Smooth muscle cell (in vitro differentiated cells): ENCODE data around the gene NDUFA13. TPM values are rescaled to one million over a fixed set of nuclear protein-coding genes. Genes with fewer than 3 reads are reported as not detected.

Source experiments
- DNase-seq: peaks from one replicate; lab custom pipeline; 2025; ENCODE audit not compliant: unreplicated experiment; lab: John Stamatoyannopoulos, UW
- H2AFZ ChIP-seq: fragments of 200-600 bp; sonication (generic); 2 replicates; pipeline ENCODE4 v1.6.0; 2016; ENCODE audit warnings: antibody characterized with exemption, low read depth, mild to moderate bottlenecking
- H3F3A ChIP-seq: fragments of 200-600 bp; sonication (generic); 2 replicates; pipeline ENCODE4 v1.6.0; 2017; ENCODE audit warnings: antibody characterized with exemption, low read depth
- H3K27ac ChIP-seq: fragments of 200-600 bp; sonication (generic); 2 replicates; pipeline ENCODE4 v1.5.1; 2016; ENCODE audit warnings: low read depth, mild to moderate bottlenecking
- H3K27me3 ChIP-seq: fragments of 200-600 bp; sonication (generic); 2 replicates; pipeline ENCODE4 v1.6.1; 2016; ENCODE audit warnings: low read depth, mild to moderate bottlenecking
- H3K36me3 ChIP-seq: fragments of 200-600 bp; sonication (generic); 2 replicates; pipeline ENCODE4 v1.5.1; 2016; ENCODE audit warnings: low read depth
- H3K4me1 ChIP-seq: fragments of 200-600 bp; sonication (generic); 2 replicates; pipeline ENCODE4 v1.5.1; 2016; ENCODE audit warnings: low read depth
- H3K4me2 ChIP-seq: fragments of 200-600 bp; sonication (generic); 2 replicates; pipeline ENCODE4 v1.6.0; 2016; ENCODE audit warnings: mild to moderate bottlenecking
- H3K4me3 ChIP-seq: fragments of 200-600 bp; sonication (generic); 2 replicates; pipeline ENCODE4 v1.5.1; 2016; ENCODE audit warnings: mild to moderate bottlenecking
- H3K79me2 ChIP-seq: fragments of 200-600 bp; sonication (generic); 2 replicates; pipeline ENCODE4 v1.6.0; 2016; ENCODE audit warnings: low read depth, mild to moderate bottlenecking
- H3K9ac ChIP-seq: fragments of 200-600 bp; sonication (generic); 2 replicates; pipeline ENCODE4 v1.6.0; 2016; ENCODE audit warnings: low read depth
- H3K9me3 ChIP-seq: fragments of 200-600 bp; sonication (generic); replicated peaks from 2 replicates; pipeline ENCODE4 v1.5.1; 2016; ENCODE audit warnings: low read depth
- H4K20me1 ChIP-seq: fragments of 200-600 bp; sonication (generic); 2 replicates; pipeline ENCODE4 v1.6.0; 2016; ENCODE audit warnings: low read depth
- CTCF ChIP-seq: fragments of 200-600 bp; sonication (generic); IDR thresholded peaks from 2 replicates; pipeline ENCODE4 v1.5.1; 2017; ENCODE audit warnings: borderline replicate concordance, mild to moderate bottlenecking, antibody characterized with exemption; ENCODE audit not compliant: insufficient read depth, poor library complexity, severe bottlenecking
- WGBS: methylation state at CpG from one replicate; pipeline ENCODE4 v1.1.7; 2016; ENCODE audit warnings: low lambda C conversion rate; 5-methylcytosine and 5-hydroxymethylcytosine counted together
- polyA plus RNA-seq: library from polyadenylated mRNA; unstranded; fragments of >200 nt; fragmentation: Nextera tagmentation; extraction: Ambion mirVana; gene quantifications from 2 replicates; pipeline ENCODE4 v1.2.1, GENCODE V29; 2016
- total RNA-seq: library from RNA; depleted of rRNA; stranded (reverse); fragments of >200 nt; gene quantifications from 2 replicates; pipeline ENCODE4 v1.2.3, GENCODE V29; 2014

Gene NDUFA13
- total and polyA plus RNA-seq, 2 experiments from 2014 or later = 42.3 to 559 TPM

GRCh38 chr19:19501798-19502197, 14.2 kb upstream of the NDUFA13 start:
- 96% methylated on average over 26 of the region's 26 CpGs for WGBS
- Histone ChIP-seq H3K4me1 (no peaks in the 10 kb centered on the region), H3K79me2 (peaks cover 2% of the 10 kb centered on the region), H2AFZ (no peak overlapping the region), H3F3A (no peaks in the 10 kb centered on the region), H3K9me3 (no peaks in the 10 kb centered on the region), H4K20me1 (no peaks in the 10 kb centered on the region), H3K27ac (no peak overlapping the region), H3K36me3 (no peaks in the 10 kb centered on the region), H3K4me3 (no peak overlapping the region), H3K27me3 (no peaks in the 10 kb centered on the region), H3K4me2 (no peak overlapping the region), H3K9ac (no peak overlapping the region)
- DNase-seq = no peak
- TF ChIP-seq CTCF = no peak

GRCh38 chr19:19502281-19502680, 13.7 kb upstream of the NDUFA13 start:
- no peak for DNase-seq
- Histone ChIP-seq H3K9ac (no peak overlapping the region), H3K4me2 (no peak overlapping the region), H3K4me3 (no peak overlapping the region), H3K36me3 (no peaks in the 10 kb centered on the region), H4K20me1 (no peaks in the 10 kb centered on the region), H3K9me3 (no peaks in the 10 kb centered on the region), H3F3A (no peaks in the 10 kb centered on the region), H3K27ac (no peak overlapping the region), H2AFZ (no peak overlapping the region), H3K4me1 (no peaks in the 10 kb centered on the region), H3K27me3 (no peaks in the 10 kb centered on the region), H3K79me2 (no peaks in the 10 kb centered on the region)
- 95% methylated on average over 19 of the region's 19 CpGs for WGBS
- TF ChIP-seq CTCF = no peak

DNA sequence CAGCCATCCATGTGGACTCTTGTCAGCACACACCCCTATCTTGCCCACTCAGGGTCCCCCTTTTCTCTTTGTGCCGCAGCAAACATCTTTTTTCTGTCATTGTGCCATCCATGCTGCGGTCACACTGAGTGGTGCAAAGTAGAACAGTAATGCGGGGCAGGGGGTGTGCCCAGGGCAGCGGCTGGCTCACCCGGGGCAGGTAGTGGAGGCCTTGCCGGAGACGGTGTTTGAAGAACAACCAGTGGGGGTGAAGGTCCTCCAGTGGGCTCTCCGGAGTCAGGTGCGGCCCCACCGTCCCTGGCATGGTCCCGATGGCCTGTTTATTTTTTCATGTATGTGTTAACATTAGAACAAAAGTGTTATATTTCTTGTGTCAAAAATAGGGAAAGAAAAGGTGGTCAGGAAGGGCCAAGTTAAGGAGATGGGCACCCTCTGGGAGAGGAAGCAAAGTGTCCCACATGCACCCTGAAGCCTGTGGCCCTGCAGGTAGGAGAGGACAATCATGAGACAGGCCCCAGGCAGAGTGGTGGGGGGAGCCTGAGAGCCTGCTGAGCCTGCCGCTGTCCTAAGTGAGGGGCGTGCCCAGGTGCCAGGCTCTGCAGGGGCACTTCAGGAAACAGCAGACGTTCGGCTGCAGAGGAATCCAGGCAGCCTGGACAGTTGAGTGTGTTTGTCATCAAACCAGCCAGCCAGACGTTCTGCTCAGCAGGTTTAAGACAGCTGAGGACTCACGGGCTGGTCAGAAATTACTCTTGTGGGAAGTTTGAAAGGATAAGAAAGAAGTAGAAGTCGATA, 13.0 kb upstream of the NDUFA13 start:
- Histone ChIP-seq H3K4me1 (no peaks in the 10 kb centered on the region), H3K27me3 (no peaks in the 10 kb centered on the region), H3K27ac (no peak overlapping the region), H3K4me3 (no peak overlapping the region), H2AFZ (no peak overlapping the region), H3K4me2 (no peak overlapping the region), H3K9me3 (no peaks in the 10 kb centered on the region), H3F3A (no peaks in the 10 kb centered on the region), H3K79me2 (no peaks in the 10 kb centered on the region), H3K9ac (no peak overlapping the region), H4K20me1 (no peaks in the 10 kb centered on the region), H3K36me3 (no peaks in the 10 kb centered on the region)
- no peak for DNase-seq
- 97% methylated on average over 18 of the region's 18 CpGs for WGBS
- TF ChIP-seq CTCF = no peak
